CD4-positive, alpha-beta memory T cell (primary cell): ENCODE data around the gene ERGIC2. TPM values are rescaled to one million over a fixed set of nuclear protein-coding genes. Genes with fewer than 3 reads are reported as not detected.
"Not testable (repeated sequence)": the region's sequence is repeated elsewhere in the genome, so short reads cannot be mapped to it uniquely, and the experiment has no call there.

ENCODE experiments used
- CTCF ChIA-PET: fragments of 350-600 bp; sonication (Branson Sonifier 250); formaldehyde crosslinking; loops from one replicate; lab custom pipeline; 2021; ENCODE audit warnings: inconsistent platforms; ENCODE audit not compliant: partially characterized antibody; lab: Charles Lee
- POLR2A ChIA-PET: fragments of 350-600 bp; sonication (Branson Sonifier 250); formaldehyde crosslinking; loops from one replicate; lab custom pipeline; 2021; ENCODE audit not compliant: partially characterized antibody; lab: Charles Lee
- DNase-seq, 5 donors: peaks; one replicate each; pipeline versions ENCODE4 v3.0.0 to v3.0.0-alpha.2; 2020 to 2022; ENCODE audit warnings: mixed read lengths in 1 of 5
- H3K27ac ChIP-seq: one replicate; pipeline ENCODE4 v1.7.0; 2013; ENCODE audit warnings: low read depth, low read length
- H3K27me3 ChIP-seq: 2 replicates; pipeline ENCODE4 v1.7.0; 2013; ENCODE audit warnings: mild to moderate bottlenecking, low read length, moderate library complexity; ENCODE audit not compliant: insufficient read depth
- H3K36me3 ChIP-seq: 2 replicates; pipeline ENCODE4 v1.7.0; 2013; ENCODE audit warnings: mild to moderate bottlenecking, low read length, moderate library complexity; ENCODE audit not compliant: insufficient read depth
- H3K4me1 ChIP-seq: 2 replicates; pipeline ENCODE4 v1.7.0; 2013; ENCODE audit warnings: mild to moderate bottlenecking, low read length, moderate library complexity; ENCODE audit not compliant: insufficient read depth
- H3K4me3 ChIP-seq, 2 donors: one replicate each; pipeline ENCODE4 v1.7.0; 2013; ENCODE audit warnings: low read length in 2 of 2, mild to moderate bottlenecking in 1 of 2
- H3K9me3 ChIP-seq, 2 donors: one replicate each; pipeline ENCODE4 v1.7.0; 2013; ENCODE audit warnings: low read length in 2 of 2, control low read depth in 1 of 2; ENCODE audit not compliant: control insufficient read depth in 1 of 2
- H3K27ac Mint-ChIP-seq, 7 donors: one replicate each; pipeline ENCODE4 v1.8.0; 2020 to 2021; ENCODE audit warnings: mixed read lengths in 7 of 7, mild to moderate bottlenecking in 6 of 7, inconsistent platforms in 3 of 7, moderate library complexity in 3 of 7
- H3K27me3 Mint-ChIP-seq, 2 donors: one replicate each; pipeline ENCODE4 v1.8.0; 2020 to 2021; ENCODE audit warnings: mixed read lengths in 2 of 2
- H3K36me3 Mint-ChIP-seq, 2 donors: one replicate each; pipeline ENCODE4 v1.8.0; 2020 to 2021; ENCODE audit warnings: mixed read lengths in 2 of 2, inconsistent platforms in 1 of 2, mild to moderate bottlenecking in 1 of 2
- H3K4me1 Mint-ChIP-seq, 4 donors: one replicate each; pipeline ENCODE4 v1.8.0; 2020 to 2021; ENCODE audit warnings: mixed read lengths in 4 of 4, mild to moderate bottlenecking in 1 of 4
- H3K4me3 Mint-ChIP-seq, 8 donors: one replicate each; pipeline ENCODE4 v1.8.0; 2020 to 2021; ENCODE audit warnings: mixed read lengths in 8 of 8, mild to moderate bottlenecking in 7 of 8, moderate library complexity in 6 of 8, inconsistent platforms in 3 of 8
- H3K9me3 Mint-ChIP-seq, 8 donors: one replicate each; pipeline ENCODE4 v1.8.0; 2020 to 2021; ENCODE audit warnings: mixed read lengths in 8 of 8, mild to moderate bottlenecking in 5 of 8, inconsistent platforms in 3 of 8, moderate library complexity in 1 of 8
- intact Hi-C: fragments of 100-400 bp; cut with micrococcal nuclease; formaldehyde crosslinking; loops from one replicate; pipeline ENCODE4 v1.15.1; 2023
- polyA plus RNA-seq, 2 donors: library from polyadenylated mRNA; unstranded; fragments of 300-500 nt; fragmentation: Illumina TruSeq; gene quantifications; one replicate each; pipeline ENCODE4 v1.2.3, GENCODE V29; 2021
- total RNA-seq, 2 experiments: library from RNA; stranded (reverse); gene quantifications; one replicate each; pipeline ENCODE4 v1.2.3, GENCODE V29; 2021

Gene ERGIC2
- total and polyA plus RNA-seq, 4 experiments from 2014 or later, result 74.9 to 104 (median 88.9) TPM

DNA sequence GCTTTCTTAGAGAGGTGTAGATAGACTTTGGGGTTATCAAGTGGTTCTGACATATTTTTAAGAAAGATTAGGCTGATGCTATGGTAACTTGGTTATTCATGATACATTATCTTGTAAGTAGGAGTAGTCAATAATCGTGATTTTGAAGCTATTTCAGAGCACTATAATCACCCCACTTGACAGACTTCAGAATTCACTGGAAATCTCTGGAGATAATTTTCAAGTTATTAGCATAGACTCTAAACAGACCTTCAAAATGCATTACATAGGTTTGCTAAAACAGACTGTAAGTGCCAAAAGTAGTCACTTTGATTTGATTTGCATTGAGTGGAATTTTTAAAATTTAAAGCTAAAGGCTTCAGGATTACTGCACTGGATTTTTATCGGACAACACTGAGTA lies 74.3 kb downstream of the ERGIC2 start:
- no peaks in the 10 kb centered on the region for H3K4me1 Mint-ChIP-seq
- Histone ChIP-seq H3K4me3 (no peak overlapping the region), H3K36me3 (no peaks in the 10 kb centered on the region), H3K9me3 (no peaks in the 10 kb centered on the region), H3K4me1 (no peaks in the 10 kb centered on the region), H3K27ac (no peak overlapping the region), H3K27me3 (no peaks in the 10 kb centered on the region)
- POLR2A ChIA-PET, result no interaction called here
- H3K27me3 Mint-ChIP-seq, result no peaks in the 10 kb centered on the region
- no peaks in the 10 kb centered on the region for H3K9me3 Mint-ChIP-seq
- CTCF ChIA-PET, result interaction anchor here (0.8 to 4.2 kb wide), 7 partner anchors 10 to 235 kb away, joined by 3 to 41 read pairs (median 3); no protein-coding TSS in a partner anchor
- peaks cover 1 to 2% of the 10 kb centered on the region in 2 donors for H3K36me3 Mint-ChIP-seq
- H3K27ac Mint-ChIP-seq, result no peak overlapping the region
- DNase-seq, result no peak
- intact Hi-C loops, result no loop called here
- H3K4me3 Mint-ChIP-seq, result no peak overlapping the region

- H3K27ac Mint-ChIP-seq, result no peak overlapping the region
- peaks cover 0 to 1% of the 10 kb centered on the region in 2 donors for H3K36me3 Mint-ChIP-seq
- no peak overlapping the region for H3K27ac ChIP-seq
- H3K4me3 ChIP-seq, result no peak overlapping the region
- H3K9me3 ChIP-seq, result no peaks in the 10 kb centered on the region
- intact Hi-C loops, result no loop called here
- H3K4me3 Mint-ChIP-seq, result no peak overlapping the region
- ChIA-PET POLR2A (no interaction called here), CTCF (interaction anchor here (0.8 to 4.2 kb wide), 5 partner anchors 10 to 233 kb away, joined by 3 to 41 read pairs (median 3); no protein-coding TSS in a partner anchor)
- no peaks in the 10 kb centered on the region for H3K27me3 Mint-ChIP-seq
- DNase-seq, result no peak
- no peaks in the 10 kb centered on the region for H3K4me1 ChIP-seq
- no peaks in the 10 kb centered on the region for H3K27me3 ChIP-seq
- no peaks in the 10 kb centered on the region for H3K4me1 Mint-ChIP-seq
- no peaks in the 10 kb centered on the region for H3K9me3 Mint-ChIP-seq
- no peaks in the 10 kb centered on the region for H3K36me3 ChIP-seq
Observed at GRCh38 chr12:29306266-29306665, 74.7 kb downstream of the ERGIC2 start.

DNA sequence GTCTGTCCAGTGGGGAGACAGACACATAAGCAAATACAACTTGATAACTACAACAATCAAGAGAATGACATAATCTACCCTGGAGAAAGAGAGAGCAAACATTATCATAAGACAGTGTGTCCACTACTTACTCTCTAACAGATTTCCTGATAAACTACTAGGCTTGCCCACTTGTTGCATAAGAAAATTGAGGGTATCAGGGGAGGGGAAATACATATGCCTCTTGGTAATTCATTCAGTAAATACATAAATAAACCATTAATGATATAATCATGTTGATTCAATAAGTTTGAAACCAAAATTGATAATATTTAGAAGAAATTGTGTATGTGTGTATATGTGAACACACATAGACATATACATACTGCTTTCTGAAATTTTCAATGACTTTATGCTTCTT lies 76.6 kb downstream of the ERGIC2 start:
- no peaks in the 10 kb centered on the region for H3K27me3 ChIP-seq
- H3K27me3 Mint-ChIP-seq, result no peaks in the 10 kb centered on the region
- DNase-seq, result no peak
- H3K4me3 Mint-ChIP-seq, result no peak overlapping the region
- no peak overlapping the region for H3K4me3 ChIP-seq
- H3K27ac Mint-ChIP-seq, result no peak overlapping the region
- H3K9me3 ChIP-seq, result no peaks in the 10 kb centered on the region
- ChIA-PET POLR2A (no interaction called here), CTCF (no interaction called here)
- intact Hi-C loops, result no loop called here
- no peak overlapping the region for H3K27ac ChIP-seq
- H3K9me3 Mint-ChIP-seq, result peaks cover 0 to 1% (median 0%) of the 10 kb centered on the region in 8 donors
- H3K4me1 ChIP-seq, result no peaks in the 10 kb centered on the region
- no peaks in the 10 kb centered on the region for H3K4me1 Mint-ChIP-seq
- peaks cover 1 to 4% of the 10 kb centered on the region in 2 donors for H3K36me3 Mint-ChIP-seq
- H3K36me3 ChIP-seq, result no peaks in the 10 kb centered on the region

GRCh38 chr12:29301114-29301513 lies 79.9 kb downstream of the ERGIC2 start:
- no peaks in the 10 kb centered on the region for H3K4me1 ChIP-seq
- Mint-ChIP-seq H3K27ac (no peak overlapping the region), H3K36me3 (peaks cover 0 to 4% of the 10 kb centered on the region in 2 donors), H3K4me3 (no peak overlapping the region), H3K4me1 (no peaks in the 10 kb centered on the region), H3K27me3 (no peaks in the 10 kb centered on the region), H3K9me3 (peaks cover 0 to 1% (median 0%) of the 10 kb centered on the region in 8 donors)
- H3K27ac ChIP-seq, result no peak overlapping the region
- no peak overlapping the region for H3K4me3 ChIP-seq
- POLR2A ChIA-PET, result no interaction called here
- no peaks in the 10 kb centered on the region for H3K27me3 ChIP-seq
- intact Hi-C loops, result no loop called here
- H3K36me3 ChIP-seq, result no peaks in the 10 kb centered on the region
- CTCF ChIA-PET, result interaction anchor here (1.0 kb wide), 1 partner anchor 16 kb away, joined by 4 read pairs; no protein-coding TSS in a partner anchor
- H3K9me3 ChIP-seq, result no peaks in the 10 kb centered on the region
- no peak for DNase-seq

DNA sequence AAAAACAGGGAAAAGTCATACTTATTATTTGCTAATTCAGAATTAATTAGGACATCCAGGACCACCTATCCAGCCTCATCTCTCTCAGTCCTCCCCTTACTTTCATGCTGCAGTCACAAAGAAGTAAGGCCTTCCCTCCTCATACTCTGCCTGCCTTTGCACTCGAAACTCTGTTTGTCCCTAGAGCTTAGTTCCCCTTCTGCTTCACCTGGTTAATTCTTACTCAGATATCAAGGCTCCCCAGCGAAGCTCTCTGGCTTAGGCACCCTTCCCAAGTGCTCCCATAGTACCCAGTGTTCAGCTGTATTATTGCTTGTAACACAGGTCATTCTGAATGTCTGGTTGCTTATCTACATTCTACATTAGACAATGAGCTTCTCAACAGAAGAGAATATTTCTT lies 81.3 kb downstream of the ERGIC2 start:
- Histone ChIP-seq H3K4me3 (no peak overlapping the region), H3K4me1 (no peaks in the 10 kb centered on the region), H3K36me3 (no peaks in the 10 kb centered on the region), H3K27ac (no peak overlapping the region), H3K27me3 (no peaks in the 10 kb centered on the region), H3K9me3 (no peaks in the 10 kb centered on the region)
- ChIA-PET CTCF (interaction anchor here (1.0 kb wide), 1 partner anchor 18 kb away, joined by 6 read pairs; no protein-coding TSS in a partner anchor), POLR2A (no interaction called here)
- intact Hi-C loops, result no loop called here
- DNase-seq, result no peak
- H3K36me3 Mint-ChIP-seq, result peaks cover 0 to 4% of the 10 kb centered on the region in 2 donors
- H3K4me3 Mint-ChIP-seq, result no peak overlapping the region
- H3K27me3 Mint-ChIP-seq, result no peaks in the 10 kb centered on the region
- H3K4me1 Mint-ChIP-seq, result no peaks in the 10 kb centered on the region
- peaks cover 0 to 1% (median 0%) of the 10 kb centered on the region in 8 donors for H3K9me3 Mint-ChIP-seq
- H3K27ac Mint-ChIP-seq, result peak overlapping the region in 1 of 7 donors; percentile 42

- intact Hi-C loops, result no loop called here
Observed at GRCh38 chr12:29291226-29291625, 89.7 kb downstream of the ERGIC2 start.

DNA sequence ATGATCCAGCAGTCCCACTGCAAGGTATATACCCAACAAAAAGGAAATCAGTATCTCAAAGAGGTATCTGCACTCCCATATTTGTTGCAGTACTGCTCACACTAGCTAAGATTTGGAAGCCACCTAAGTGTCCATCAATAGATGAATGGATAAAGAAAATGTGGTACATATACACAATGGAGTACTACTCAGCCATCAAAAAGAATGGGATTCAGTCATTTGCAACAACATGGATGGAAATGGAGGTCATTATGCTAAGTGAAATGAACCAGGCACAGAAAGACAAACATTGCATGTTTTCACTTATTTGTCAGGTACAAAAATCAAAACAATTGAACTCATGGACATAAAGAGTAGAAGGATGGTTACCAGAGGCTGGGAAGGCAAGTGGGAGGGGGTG lies 90.5 kb downstream of the ERGIC2 start:
- H3K27ac Mint-ChIP-seq, H3K27me3 ChIP-seq, POLR2A ChIA-PET, H3K27me3 Mint-ChIP-seq, intact Hi-C loops, H3K4me3 ChIP-seq, CTCF ChIA-PET, DNase-seq, H3K9me3 Mint-ChIP-seq, H3K36me3 ChIP-seq, H3K4me3 Mint-ChIP-seq, H3K4me1 Mint-ChIP-seq, H3K4me1 ChIP-seq, H3K27ac ChIP-seq, H3K9me3 ChIP-seq: not testable (repeated sequence)
- peaks cover 8 to 20% of the 10 kb centered on the region in 2 donors for H3K36me3 Mint-ChIP-seq

More at GRCh38 chr12:29291226-29291625, 89.7 kb downstream of the ERGIC2 start:
- ChIA-PET CTCF (no interaction called here), POLR2A (no interaction called here)
- Histone ChIP-seq H3K4me3 (no peak overlapping the region), H3K27ac (no peak overlapping the region), H3K4me1 (no peaks in the 10 kb centered on the region), H3K27me3 (no peaks in the 10 kb centered on the region), H3K9me3 (no peaks in the 10 kb centered on the region), H3K36me3 (no peaks in the 10 kb centered on the region)
- H3K27me3 Mint-ChIP-seq, result no peaks in the 10 kb centered on the region
- no peak for DNase-seq
- H3K9me3 Mint-ChIP-seq, result peaks cover 0 to 8% (median 2%) of the 10 kb centered on the region in 8 donors
- no peaks in the 10 kb centered on the region for H3K4me1 Mint-ChIP-seq
- H3K27ac Mint-ChIP-seq, result no peak overlapping the region
- peaks cover 3 to 15% of the 10 kb centered on the region in 2 donors for H3K36me3 Mint-ChIP-seq
- no peak overlapping the region for H3K4me3 Mint-ChIP-seq
